NCI-H1092 treated with DMSO at 0.1 percent for 48 hours (cell line): Measurements from ENCODE around the gene PMM2.
"Not testable (repeated sequence)": the region's sequence is repeated elsewhere in the genome, so short reads cannot be mapped to it uniquely, and the experiment has no call there.

Experiments used
- DNase-seq: peaks from one replicate; lab custom pipeline; 2025; lab: John Stamatoyannopoulos, UW

Gene PMM2

DNA sequence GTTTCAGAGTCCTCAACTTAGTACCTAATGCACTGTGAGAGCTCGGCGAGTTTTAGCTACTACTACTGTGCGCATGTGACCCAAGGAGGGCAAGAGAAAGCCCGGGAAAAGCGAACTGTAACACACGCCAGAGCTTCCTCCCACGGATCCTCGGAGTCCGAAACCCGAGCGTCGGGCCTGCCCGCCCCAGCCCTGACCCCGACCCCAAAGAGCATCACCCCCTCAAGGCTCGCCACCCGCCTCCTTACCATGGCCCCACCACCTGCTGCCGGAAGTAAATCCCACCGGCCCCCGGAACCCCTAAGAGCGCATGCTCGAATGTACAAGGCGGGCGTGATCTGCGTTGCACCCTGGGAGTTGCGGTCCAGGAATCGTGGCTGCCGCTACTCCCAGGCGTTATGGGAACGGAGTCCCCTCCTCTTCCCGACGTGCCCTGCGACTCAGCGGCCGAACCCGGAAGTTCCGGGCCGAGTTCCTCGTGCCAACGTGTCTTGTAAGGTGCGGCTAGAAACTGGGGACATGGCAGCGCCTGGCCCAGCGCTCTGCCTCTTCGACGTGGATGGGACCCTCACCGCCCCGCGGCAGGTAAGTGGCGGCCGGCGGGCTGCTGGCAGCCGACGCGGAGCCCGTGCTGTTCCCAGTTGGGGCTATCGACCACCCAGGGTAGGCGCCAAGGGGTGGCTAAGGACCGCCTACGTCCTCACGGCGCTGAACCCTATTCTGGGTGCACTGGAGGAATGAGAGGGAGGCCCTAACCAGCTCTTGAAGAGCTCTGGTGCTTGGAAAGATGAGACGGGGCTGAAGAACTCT, at the start of gene PMM2, which contains the start of gene TMEM186:
TSS of gene PMM2 (plus strand) at position 476 of the 810 bp plus-strand sequence. CDS start at position 520, 44 bp downstream.
TSS of gene TMEM186 (minus strand) at position 276 of the 810 bp plus-strand sequence. CDS start at position 251, 25 bp downstream.
- DNase-seq: peak; percentile 95

DNA sequence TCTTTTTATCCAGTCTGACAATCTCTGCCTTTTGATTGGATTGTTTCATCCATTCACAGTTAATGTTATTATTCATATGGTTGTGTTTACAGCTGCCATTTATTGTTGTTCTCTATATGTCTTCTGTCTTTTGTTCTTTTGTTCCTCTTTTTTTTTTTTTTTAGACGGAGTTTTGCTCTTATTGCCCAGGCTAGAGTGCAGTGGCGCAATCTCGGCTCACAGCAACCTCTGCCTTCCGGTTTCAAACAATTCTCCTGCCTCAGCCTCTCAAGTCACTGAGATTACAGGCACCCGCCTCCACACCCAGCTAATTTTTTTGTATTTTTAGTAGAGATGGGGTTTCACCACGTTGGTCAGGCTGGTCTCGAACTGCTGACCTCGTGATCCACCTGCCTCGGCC, 48.7 kb upstream of the PMM2 start:
- DNase-seq: not testable (repeated sequence)

DNA sequence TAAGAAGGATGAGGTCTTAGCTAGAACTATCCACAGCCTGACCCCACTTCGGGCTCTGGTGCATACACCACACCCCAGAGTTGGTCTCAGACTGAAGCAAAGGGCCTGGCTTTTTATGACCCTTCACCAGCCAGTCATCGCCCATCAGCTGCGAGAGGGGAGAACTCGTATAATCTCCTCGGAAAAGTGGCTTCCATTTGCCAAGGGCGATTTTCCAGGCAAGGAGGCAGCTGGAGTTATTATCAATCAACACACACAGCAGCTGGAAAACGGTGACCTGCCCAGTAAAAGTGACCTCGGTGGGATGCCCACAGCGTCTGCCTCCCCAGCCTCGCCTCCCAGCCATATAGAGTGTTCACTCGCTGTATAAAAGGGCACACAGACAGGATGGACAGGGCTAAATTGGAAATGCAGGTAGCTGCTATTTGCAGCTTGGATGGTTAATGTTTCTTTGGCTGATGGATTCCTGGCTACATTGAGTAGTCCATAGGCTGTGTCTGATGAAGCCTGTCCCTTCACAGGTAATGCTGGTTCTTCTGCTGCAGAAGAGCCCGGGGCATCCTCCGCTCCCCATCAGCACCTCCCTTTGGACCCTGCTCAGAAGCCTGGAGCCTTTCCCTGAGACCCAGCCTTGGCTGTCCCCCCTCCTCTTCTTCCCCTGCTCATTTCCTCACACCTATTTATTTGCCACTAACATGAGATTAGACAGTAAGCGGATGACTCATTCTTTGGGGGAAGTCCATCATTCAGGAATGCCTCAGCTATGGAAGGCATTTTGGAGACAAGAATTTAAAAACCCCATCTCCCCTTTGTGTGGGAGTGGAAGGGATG, 45.9 kb upstream of the PMM2 start:
- no peak for DNase-seq

DNA sequence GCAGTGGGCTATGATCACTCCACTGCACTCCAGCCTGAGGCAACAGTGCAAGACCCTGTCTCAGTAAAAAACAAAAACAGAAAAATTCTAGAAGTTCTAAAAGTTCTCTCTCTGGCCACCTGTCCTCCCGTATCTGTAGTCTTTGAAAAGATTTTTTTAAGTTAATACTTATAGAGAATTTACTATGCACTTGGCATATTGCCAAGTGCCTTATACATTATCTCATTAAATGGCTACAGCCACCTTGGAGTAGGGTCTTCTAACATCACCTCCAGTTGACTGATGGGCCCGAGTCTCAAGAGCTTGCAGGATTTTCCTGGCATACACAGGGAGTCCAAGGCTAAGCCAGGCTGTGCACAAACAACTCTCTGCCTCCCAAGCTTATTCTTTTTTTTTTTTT, 44.9 kb upstream of the PMM2 start:
- no peak for DNase-seq

DNA sequence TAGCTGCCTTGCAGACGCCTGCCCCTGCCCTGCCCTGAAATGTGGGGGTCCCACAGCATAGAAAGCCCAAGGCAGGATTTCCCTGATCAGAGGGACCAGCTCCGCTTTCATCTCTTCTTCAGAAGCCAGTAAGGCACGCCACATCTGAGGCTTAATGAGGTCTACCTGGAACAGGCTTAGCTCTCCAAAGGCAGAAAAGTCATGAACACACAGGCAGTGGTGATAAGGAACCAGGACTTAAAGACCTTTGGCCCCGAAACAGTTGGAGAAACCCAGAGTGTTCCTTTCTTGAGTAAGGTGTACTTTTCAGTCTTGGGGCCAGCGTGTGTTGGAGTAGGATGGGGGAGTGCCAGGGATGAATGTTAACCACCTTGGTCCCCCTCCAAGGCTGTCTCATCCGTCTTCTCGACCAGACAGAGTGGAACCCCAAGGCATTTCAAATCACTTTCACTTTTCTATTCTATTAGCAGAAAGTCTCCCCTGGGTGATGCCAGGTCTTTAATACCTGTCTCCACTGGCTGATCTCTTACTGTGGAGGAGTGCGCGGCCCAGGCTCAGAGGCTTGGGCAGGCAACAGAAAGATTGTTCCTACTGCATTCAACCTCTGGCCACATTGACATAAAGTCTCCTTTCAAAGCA, 44.1 kb upstream of the PMM2 start:
- DNase-seq: no peak

DNA sequence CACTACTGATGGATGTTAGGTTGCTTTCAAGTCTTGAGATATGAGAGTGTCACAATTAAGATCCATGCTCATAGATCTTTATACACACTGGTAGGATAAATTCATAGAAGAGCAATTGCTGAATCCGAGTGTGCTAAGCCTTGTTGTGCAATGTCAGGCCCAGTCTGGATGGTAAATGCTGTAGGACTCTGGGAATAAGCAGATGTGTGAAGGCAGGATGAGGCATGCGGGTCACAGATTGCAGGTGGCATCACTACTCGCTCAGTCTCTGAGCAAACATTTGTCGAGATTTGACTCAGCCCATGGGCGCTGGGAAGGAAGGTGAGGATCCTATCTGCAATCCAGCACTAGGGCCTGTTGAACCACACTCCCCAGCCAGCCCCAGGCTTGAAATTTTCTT, 40.9 kb upstream of the PMM2 start:
- DNase-seq: no peak

DNA sequence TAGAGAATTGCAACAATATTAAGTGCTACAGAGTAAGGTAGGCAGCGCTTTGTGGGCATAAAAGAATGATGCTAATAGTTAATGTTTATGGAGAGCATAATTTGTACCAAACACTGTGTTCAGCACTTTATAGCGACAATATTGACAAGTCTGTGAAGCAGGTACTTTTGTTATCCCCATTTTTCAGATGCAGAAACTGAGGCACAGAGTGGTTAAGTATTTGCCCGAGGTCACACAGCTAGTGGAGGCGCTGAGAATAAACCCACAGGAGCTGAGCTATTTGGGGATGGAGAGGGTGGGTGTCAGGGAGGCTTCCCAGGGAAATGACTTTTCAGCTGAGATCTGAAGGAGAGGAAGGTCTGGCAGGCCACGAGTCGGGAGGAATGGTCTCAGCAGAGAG, 39.6 kb upstream of the PMM2 start:
- DNase-seq: no peak

DNA sequence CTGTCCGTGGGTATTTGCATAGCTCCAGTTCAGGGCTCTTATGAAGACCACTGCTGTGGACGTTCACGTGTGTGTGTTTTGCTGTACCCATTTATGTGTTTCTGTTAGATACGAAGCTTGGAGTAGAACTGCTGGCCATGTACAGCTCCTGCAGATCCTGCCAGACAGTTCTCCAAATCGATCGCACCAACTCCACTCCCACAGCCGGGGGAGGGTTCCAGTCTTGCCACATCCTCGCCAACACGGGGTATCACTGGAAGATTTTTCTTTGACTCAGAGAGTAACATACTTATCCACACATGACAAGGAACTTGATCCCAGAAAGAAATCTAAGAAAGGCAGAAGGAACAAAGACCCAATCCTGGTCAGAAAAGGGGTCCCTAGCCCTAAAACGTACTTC, 37.6 kb upstream of the PMM2 start:
- DNase-seq: no peak

DNA sequence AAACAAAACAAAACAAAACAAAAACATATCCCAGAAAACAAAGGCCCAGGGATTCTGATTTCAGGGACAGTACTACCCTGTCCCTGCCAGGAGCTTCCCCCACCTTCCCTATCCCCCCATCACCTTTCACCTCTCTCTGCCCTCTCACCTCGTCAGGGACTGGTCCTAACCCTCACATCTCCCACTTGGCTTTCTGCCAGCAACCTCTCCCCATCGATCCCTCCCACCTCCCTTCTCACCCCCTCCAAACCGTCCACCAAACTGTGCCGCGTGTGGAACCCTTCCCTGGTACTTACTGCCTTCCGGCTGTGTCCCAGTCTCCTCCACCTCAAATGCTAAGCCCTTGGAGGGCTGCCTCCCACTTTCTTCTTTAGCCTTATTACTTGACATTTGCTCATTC, 36.6 kb upstream of the PMM2 start:
- DNase-seq: no peak

DNA sequence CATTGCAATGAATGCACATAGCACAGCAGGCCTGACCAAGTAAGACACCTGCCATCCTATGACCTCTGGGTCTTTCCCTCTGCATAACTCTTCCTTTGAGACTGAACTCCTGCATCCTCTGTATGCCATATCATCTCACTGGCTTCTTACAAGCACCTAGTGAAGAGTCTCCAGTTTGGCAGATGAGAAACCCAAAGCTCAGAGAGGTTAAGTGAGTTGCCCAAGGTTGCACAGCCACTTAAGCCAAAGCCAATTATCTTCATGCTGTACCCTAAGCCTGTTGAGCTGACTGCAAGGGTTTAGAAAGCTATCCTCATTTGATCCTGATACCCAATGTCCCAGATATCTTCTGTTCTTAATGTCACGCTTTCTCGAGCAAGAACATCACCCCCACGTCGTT, 35.4 kb upstream of the PMM2 start:
- no peak for DNase-seq

DNA sequence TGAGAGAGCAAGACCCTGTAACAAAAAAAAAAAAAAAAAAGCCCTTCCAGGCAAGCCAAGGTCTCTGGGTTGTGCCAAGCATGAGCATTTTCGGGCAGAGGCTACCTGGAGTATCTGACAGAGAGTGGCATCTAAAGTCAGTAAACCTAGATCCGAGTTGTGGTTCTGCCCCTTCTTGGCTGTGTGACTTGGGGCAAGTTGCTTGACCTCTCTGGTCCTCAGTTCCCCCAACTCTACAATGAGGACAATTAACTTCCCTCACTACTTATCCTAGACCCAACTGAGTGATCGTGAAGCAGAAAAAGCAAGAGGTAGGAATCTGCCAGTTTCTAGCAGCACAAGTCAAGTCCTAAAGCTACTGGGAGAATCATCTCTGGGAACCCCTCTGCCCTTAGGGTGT, 34.6 kb upstream of the PMM2 start:
- no peak for DNase-seq

DNA sequence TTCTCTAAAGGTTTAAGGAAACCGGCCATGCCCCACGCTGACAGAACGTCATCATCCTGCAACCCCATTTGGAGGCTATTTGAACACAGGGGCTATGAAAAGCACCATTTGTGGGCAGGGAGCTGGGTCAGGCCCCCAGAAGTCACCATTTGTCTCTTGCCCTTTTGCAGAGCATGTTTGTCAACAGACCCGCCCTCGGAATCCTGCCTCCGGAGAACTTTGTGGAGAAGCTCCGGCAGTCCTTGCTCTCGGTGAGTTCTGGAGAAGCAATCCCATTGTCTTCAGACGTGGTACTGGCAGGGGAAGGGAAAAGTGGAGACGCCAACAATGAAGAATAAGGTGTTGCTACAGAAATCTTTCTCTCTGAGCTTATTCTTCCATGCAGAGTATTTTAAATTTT, 33.7 kb upstream of the PMM2 start:
- no peak for DNase-seq

DNA sequence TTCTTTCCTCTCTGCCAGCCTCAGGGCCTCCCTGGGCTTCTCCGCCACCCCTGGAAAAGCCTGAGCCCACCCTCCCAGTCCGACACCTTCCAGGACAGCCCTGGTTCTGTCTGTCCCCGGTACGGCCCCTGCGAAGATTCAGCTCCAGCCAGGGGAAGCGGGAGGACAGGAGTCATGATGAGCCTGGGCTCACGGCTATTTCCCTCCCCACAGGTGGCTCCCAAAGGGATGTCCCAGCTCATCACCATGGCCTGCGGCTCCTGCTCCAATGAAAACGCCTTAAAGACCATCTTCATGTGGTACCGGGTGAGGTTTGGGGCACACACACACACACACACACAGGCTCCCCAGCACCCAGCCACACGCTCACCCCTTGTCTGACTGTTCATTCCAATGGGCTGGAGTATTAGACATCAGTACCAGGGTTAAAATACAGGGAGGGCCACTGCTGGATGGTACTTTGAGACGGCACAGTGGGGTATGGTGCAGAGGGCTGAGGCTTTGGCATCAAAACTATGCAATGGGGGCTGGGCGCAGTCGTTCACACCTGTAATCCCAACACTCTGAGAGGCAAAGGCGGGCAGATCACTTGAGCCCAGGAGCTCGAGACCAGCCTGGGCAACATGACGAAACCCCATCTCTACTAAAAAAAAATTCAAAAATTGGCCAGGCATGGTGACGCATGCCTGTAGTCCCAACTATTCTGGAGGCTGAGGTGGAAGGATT, 33.0 kb upstream of the PMM2 start:
- DNase-seq: no peak

DNA sequence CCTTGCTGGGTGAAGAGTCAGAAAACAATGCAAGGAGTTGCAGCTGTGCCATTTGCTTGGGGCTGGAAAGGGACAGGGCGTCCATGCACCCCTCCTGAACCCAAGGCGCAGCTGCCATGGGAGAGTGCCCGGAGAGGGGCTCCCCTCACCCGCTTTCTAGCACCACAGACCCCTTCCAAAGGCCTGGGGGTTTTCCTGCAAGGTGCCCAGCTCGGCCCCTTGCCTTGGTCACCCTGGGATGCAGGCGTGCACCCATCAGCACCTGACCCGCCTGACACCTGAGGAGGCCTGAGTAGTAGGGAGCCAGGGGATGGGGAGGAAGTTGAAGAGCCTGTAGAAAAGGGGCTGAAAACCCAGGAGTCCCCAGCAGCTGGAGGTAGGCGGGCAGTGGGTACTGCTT, 30.5 kb upstream of the PMM2 start:
- no peak for DNase-seq

DNA sequence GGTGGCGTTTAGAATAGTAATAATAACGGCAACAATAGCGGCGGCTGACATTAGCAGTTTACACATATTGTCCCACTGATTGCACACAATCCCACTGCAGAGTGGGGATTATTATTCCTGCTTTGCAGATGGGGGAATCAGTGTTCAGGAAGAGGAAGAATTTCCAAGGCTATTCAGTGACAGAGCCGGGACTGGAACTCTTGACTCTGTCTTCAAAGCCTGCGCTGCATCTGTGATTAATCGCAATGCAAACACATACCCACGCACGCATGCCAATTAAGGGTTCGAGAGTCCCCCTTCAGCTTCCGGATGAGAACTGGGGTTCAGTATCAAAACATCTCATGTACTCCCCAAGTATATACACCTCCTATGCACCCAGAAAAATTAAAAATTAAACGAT, 29.4 kb upstream of the PMM2 start:
- no peak for DNase-seq

DNA sequence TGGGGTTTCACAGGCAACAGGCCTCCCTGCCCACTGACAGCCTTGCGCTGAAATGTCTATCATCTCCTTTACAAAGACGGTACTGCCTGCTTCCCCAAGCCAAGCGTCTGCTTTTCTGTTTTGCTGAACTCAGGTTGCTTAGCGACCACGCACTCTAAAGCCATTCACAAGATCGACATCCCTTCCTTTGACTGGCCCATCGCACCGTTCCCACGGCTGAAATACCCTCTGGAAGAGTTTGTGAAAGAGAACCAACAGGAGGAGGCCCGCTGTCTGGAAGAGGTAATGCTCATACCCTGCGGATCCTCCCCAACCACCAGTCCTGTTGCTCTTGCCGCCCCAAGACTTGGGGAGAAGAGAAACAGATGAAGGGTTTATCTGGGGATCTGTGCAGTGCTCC, 28.9 kb upstream of the PMM2 start:
- no peak for DNase-seq

DNA sequence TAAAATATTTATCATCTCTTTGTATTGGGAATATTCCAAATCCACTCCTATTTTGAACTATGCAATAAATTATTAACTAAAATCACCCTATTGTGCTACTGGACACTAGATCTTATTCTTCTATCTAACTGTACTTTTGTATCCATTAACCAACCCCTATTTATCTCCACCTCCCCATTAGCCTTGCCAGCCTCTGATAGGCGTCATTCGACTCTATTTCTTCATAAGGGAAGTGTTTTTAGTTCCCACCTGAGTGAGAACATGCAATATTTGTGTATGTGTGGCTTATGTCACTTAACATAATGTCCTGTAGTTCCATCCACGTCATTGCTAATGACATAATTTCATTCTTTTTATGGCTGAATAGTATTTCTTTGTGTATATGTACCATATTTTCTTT, 24.1 kb upstream of the PMM2 start:
- DNase-seq: no peak

DNA sequence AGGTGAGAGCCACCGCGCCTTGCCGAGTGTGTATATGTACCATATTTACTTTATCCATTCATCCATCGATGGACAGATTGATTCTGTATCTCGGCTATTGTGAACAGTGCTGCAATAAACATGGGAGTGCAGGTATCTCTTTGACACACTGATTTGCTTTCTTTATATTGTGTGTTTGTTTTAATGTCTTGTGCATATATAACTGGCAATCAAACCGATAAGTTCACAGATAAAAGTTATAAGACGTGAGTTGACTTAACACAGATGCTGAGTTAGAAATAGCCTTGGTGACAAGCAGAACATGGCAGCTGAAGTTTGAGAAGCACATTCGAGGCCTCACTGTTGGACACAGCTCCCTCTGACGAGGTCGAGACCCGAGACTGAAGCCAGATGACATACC, 23.4 kb upstream of the PMM2 start:
- no peak for DNase-seq

DNA sequence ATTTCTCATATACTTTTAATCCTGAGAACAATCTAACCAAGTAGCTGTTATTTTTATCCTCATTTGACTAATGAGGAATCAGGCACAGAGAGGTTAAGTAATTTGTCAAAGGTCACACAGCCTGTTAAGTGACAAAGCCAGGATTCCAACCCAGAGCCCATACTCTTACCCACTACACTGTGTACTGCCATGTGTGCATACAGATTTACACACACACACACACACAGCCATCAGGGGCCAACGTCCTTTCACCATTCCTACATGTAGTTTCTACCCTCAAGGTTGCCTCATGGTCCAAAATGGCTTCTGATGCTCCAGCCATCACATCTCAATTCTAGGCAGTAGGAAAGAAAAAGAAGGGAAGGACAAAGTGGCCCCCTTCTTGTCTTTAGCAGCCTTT, 22.3 kb upstream of the PMM2 start:
- no peak for DNase-seq

DNA sequence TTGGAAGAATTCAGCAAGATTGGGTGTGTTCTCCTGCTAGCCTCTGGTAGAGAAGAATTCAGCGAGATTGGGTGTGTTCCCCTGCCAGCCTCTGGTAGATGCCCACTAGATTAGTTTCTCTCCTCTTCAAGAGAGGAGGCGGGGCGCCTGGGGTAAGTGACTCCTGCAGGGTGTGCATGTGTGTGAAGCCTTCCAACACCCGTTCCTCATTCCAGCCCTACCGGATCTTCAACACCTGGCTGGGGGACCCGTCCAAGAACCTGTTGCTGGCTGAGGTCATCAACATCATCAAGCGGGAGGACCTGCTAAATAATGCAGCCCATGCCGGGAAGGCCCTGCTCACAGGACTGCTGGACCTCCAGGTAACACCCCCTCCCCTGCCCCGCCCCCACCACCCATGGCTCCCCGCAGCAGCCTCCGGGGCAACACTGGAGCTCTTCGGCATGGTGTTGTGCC, 21.5 kb upstream of the PMM2 start:
- no peak for DNase-seq

DNA sequence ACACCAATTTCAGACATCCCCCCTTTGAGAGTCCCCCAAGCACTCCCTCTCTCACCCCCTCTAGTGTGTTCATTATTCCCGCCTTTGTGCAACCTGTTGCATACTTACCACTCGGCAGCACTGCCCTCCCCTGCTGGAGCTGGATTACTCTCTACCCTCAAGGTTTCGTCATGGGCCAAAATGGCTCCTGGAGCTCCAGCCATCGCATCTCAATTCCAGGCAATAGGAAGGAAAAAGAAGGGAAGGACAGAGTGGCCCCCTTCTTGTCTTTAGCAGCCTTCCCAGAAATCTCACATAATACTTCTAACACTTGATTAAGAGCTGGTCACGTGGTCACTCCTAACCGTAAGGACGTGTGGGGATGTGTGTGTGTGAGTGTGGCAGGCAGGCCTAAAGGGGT, 20.4 kb upstream of the PMM2 start:
- DNase-seq: no peak

DNA sequence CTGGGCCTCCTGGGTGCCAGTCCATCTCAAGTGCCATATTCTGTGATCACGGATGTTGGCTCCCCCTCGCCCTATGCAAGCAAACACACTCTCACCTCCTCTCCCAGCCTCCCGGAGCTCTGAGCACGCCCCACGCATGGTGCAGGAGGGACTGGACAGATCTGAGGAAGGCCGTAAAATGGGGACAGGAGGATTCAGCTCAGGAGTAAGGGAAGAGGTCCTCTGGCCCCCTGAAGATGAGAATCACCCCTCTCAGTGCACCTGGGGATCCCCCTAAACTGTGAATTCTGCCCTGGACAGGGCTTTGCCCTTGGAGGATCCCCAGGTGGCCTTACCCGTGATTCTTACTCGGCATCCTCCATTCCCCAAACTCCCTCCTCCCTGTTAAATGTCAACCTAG, 15.8 kb upstream of the PMM2 start:
- no peak for DNase-seq
